Keratinocyte (primary cell): ENCODE data around the gene TESK1. TPM values are rescaled to one million over a fixed set of nuclear protein-coding genes. Genes with fewer than 3 reads are reported as not detected.

ENCODE experiments used
- DNase-seq: peaks from one replicate; pipeline ENCODE4 v3.0.0-alpha.2; 2011; ENCODE audit warnings: low read depth, missing footprints, low spot score
- FAIRE-seq: peaks from 2 replicates; lab custom pipeline; 2011; peaks lifted over from hg19 to GRCh38; lab: Jason Lieb, UNC
- H2AFZ ChIP-seq: 2 replicates; pipeline ENCODE4 v1.6.0; 2012; ENCODE audit warnings: low read length, control low read depth, inconsistent platforms; ENCODE audit not compliant: control insufficient read depth
- H3K27ac ChIP-seq: 2 replicates; pipeline ENCODE4 v1.5.1; 2011; ENCODE audit warnings: low read length; ENCODE audit not compliant: control insufficient read depth, insufficient read depth
- H3K27me3 ChIP-seq: 3 replicates; pipeline ENCODE4 v1.6.0; 2011; ENCODE audit warnings: low read length; ENCODE audit not compliant: control insufficient read depth, insufficient read depth; ENCODE audit errors: extremely low read depth
- H3K36me3 ChIP-seq, 2 experiments: 2 replicates in 1 of 2; 3 replicates in 1 of 2; pipeline ENCODE4 v1.5.1; 2011; ENCODE audit warnings: low read length in 2 of 2, mild to moderate bottlenecking in 1 of 2; ENCODE audit not compliant: control insufficient read depth in 2 of 2, insufficient read depth in 2 of 2; ENCODE audit errors: extremely low read depth in 1 of 2
- H3K4me1 ChIP-seq: 3 replicates; pipeline ENCODE4 v1.5.1; 2011; ENCODE audit warnings: low read length; ENCODE audit not compliant: control insufficient read depth, insufficient read depth; ENCODE audit errors: extremely low read depth
- H3K4me2 ChIP-seq: 3 replicates; pipeline ENCODE4 v1.6.0; 2011; ENCODE audit warnings: low read depth, low read length; ENCODE audit not compliant: control insufficient read depth, insufficient read depth; ENCODE audit errors: extremely low read depth
- H3K4me3 ChIP-seq, 3 experiments: fragments of 200-600 bp in 1 of 3; sonication (generic) in 1 of 3; 2 replicates in 2 of 3; 3 replicates in 1 of 3; pipeline ENCODE4 v1.5.1; 2011 to 2016; ENCODE audit warnings: low read length in 3 of 3, mild to moderate bottlenecking in 3 of 3, control low read depth in 2 of 3, inconsistent platforms in 1 of 3, low read depth in 1 of 3, mixed read lengths in 1 of 3, mixed run types in 1 of 3, moderate library complexity in 1 of 3; ENCODE audit not compliant: control insufficient read depth in 2 of 3, insufficient read depth in 2 of 3; ENCODE audit errors: extremely low read depth in 1 of 3
- H3K79me2 ChIP-seq: 2 replicates; pipeline ENCODE4 v1.6.0; 2012; ENCODE audit warnings: low read length; ENCODE audit not compliant: control insufficient read depth, insufficient read depth
- H3K9ac ChIP-seq: 3 replicates; pipeline ENCODE4 v1.6.0; 2011; ENCODE audit warnings: low read length; ENCODE audit not compliant: control insufficient read depth, insufficient read depth; ENCODE audit errors: extremely low read depth
- H3K9me1 ChIP-seq: 3 replicates; pipeline ENCODE4 v1.6.0; 2011; ENCODE audit warnings: low read length; ENCODE audit not compliant: control insufficient read depth, insufficient read depth; ENCODE audit errors: extremely low read depth
- H3K9me3 ChIP-seq: 2 replicates; pipeline ENCODE4 v1.5.1; 2012; ENCODE audit warnings: low read depth, low read length; ENCODE audit not compliant: control insufficient read depth
- H4K20me1 ChIP-seq: 3 replicates; pipeline ENCODE4 v1.6.0; 2011; ENCODE audit warnings: low read length; ENCODE audit not compliant: control insufficient read depth, insufficient read depth; ENCODE audit errors: extremely low read depth
- CTCF ChIP-seq, 3 experiments: IDR thresholded peaks in 1 of 3; conservative IDR thresholded peaks in 1 of 3; optimal IDR thresholded peaks in 1 of 3; 2 replicates in 2 of 3; 3 replicates in 1 of 3; pipeline versions ENCODE3 to v1.5.1; 2011; ENCODE audit warnings: low read length in 3 of 3, mild to moderate bottlenecking in 3 of 3, moderate library complexity in 2 of 3, control low read depth in 1 of 3, inconsistent platforms in 1 of 3; ENCODE audit not compliant: insufficient read depth in 2 of 3; ENCODE audit errors: extremely low read depth in 1 of 3
- EZH2 ChIP-seq: IDR thresholded peaks from one replicate; pipeline ENCODE4 v1.6.1; 2012; ENCODE audit warnings: inconsistent platforms, mild to moderate bottlenecking, low read length, moderate library complexity
- dilution Hi-C: fragments of 300-500 bp; cut with MboI; formaldehyde crosslinking; loops from one replicate; pipeline ENCODE4 v1.7.0; 2020; ENCODE audit warnings: low sequenced_read_pairs; ENCODE audit not compliant: extremely low pct_ligation_motif_present
- polyA plus RNA-seq, 5 experiments: library from polyadenylated mRNA; depleted of rRNA in 3 of 5; stranded (reverse) in 3 of 5; stranded (forward) in 1 of 5; unstranded in 1 of 5; fragments of >200 nt; gene quantifications; 1 replicate in 1 of 5; 2 replicates in 3 of 5; 3 replicates in 1 of 5; pipeline versions ENCODE4 v1.2.1 to v1.2.3, GENCODE V29; 2011 to 2012; ENCODE audit warnings: missing spikeins in 2 of 5, low read depth in 1 of 5, low replicate concordance in 1 of 5

The TESK1 gene
- polyA plus RNA-seq, 1 donor (not counting 4 experiments of a cell fraction or from before 2014, with no cell fraction given) = 11.2 TPM

GRCh38 chr9:35656348-35656747 lies 51.3 kb downstream of the TESK1 start:
- Histone ChIP-seq H3K9me3 (no peaks in the 10 kb centered on the region), H3K9me1 (no peaks in the 10 kb centered on the region), H3K36me3 (peaks cover 0 to 1% of the 10 kb centered on the region in 2 experiments), H4K20me1 (no peaks in the 10 kb centered on the region), H3K4me1 (peaks cover 13% of the 10 kb centered on the region), H3K79me2 (peaks cover 2% of the 10 kb centered on the region), H3K27ac (no peak overlapping the region), H2AFZ (no peak overlapping the region), H3K27me3 (peaks cover 3% of the 10 kb centered on the region), H3K4me3 (no peak overlapping the region), H3K4me2 (no peak overlapping the region), H3K9ac (no peak overlapping the region)
- dilution Hi-C loops = no loop called here
- no peak for TF ChIP-seq CTCF (optimal IDR thresholded peaks at IDR 0.05 in 1 of 3, IDR thresholded peaks at IDR 0.05 in 1 of 3, conservative IDR thresholded peaks at IDR 0.05 in 1 of 3; ENCODE audit: extremely low read depth in 1 of 3, insufficient read depth in 2 of 3, low read length in 3 of 3)
- no peak for TF ChIP-seq EZH2
- no peak for DNase-seq
- no peak for FAIRE-seq

- DNase-seq (no peak), FAIRE-seq (no peak)
- Histone ChIP-seq H4K20me1 (no peaks in the 10 kb centered on the region), H3K36me3 (peaks cover 1 to 5% of the 10 kb centered on the region in 2 experiments), H3K4me3 (peak overlapping the region; percentile 2 to 67 (median 37)), H3K9ac (peak overlapping the region; percentile 82), H2AFZ (peak overlapping the region; percentile 90), H3K9me3 (no peaks in the 10 kb centered on the region), H3K27ac (peak overlapping the region; percentile 59), H3K27me3 (peaks cover 3% of the 10 kb centered on the region), H3K4me1 (peaks cover 13% of the 10 kb centered on the region), H3K79me2 (peaks cover 2% of the 10 kb centered on the region), H3K4me2 (peak overlapping the region; percentile 87), H3K9me1 (no peaks in the 10 kb centered on the region)
- dilution Hi-C loops = no loop called here
- TF ChIP-seq EZH2 (no peak), CTCF (optimal IDR thresholded peaks at IDR 0.05 in 1 of 3, IDR thresholded peaks at IDR 0.05 in 1 of 3, conservative IDR thresholded peaks at IDR 0.05 in 1 of 3; ENCODE audit: extremely low read depth in 1 of 3, insufficient read depth in 2 of 3, low read length in 3 of 3) (no peak)
Measured at GRCh38 chr9:35656831-35657545, 51.9 kb downstream of the TESK1 start.
